Measurements from ENCODE around the gene LDAH. TPM values are rescaled to one million over a fixed set of nuclear protein-coding genes. Genes with fewer than 3 reads are reported as not detected.

LDAH gene
- total RNA-seq, 1 donor from 2014 or later, result 15.6 TPM

DNA sequence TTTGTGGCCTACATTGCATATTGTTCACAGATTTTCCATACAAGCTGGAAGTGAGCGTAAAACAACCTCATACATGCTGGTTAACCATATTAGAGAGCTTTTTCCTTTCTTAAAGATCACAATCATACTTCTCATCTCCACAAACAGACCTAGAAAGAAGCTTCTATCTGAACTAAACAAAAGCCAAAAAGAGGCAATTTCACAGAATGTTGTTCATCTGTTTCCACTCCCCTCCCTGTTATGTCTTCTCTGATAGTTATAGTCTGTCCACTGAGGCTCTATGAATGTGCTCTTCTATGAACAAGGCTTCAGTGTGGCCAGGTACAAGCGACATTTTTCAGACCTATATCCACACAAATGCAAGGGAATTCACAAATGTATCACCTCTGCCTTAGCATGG, 63.4 kb downstream of the LDAH start:
- Histone ChIP-seq H3K27ac (no peak overlapping the region), H3K27me3 (no peaks in the 10 kb centered on the region), H3K36me3 (no peaks in the 10 kb centered on the region), H3K4me3 (no peak overlapping the region), H3K4me1 (peaks cover 0 to 2% of the 10 kb centered on the region in 2 donors), H3K9me3 (no peaks in the 10 kb centered on the region)
- TF ChIP-seq, protein P1, sequence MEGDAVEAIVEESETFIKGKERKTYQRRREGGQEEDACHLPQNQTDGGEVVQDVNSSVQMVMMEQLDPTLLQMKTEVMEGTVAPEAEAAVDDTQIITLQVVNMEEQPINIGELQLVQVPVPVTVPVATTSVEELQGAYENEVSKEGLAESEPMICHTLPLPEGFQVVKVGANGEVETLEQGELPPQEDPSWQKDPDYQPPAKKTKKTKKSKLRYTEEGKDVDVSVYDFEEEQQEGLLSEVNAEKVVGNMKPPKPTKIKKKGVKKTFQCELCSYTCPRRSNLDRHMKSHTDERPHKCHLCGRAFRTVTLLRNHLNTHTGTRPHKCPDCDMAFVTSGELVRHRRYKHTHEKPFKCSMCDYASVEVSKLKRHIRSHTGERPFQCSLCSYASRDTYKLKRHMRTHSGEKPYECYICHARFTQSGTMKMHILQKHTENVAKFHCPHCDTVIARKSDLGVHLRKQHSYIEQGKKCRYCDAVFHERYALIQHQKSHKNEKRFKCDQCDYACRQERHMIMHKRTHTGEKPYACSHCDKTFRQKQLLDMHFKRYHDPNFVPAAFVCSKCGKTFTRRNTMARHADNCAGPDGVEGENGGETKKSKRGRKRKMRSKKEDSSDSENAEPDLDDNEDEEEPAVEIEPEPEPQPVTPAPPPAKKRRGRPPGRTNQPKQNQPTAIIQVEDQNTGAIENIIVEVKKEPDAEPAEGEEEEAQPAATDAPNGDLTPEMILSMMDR (IDR thresholded peaks at IDR 0.05), result no peak
- no peak for DNase-seq (ENCODE audit: low spot score in 2 of 2)
- intact Hi-C loops (cut with DNase I), result no loop called here

GRCh38 chr2:20758997-20759396, 63.9 kb downstream of the LDAH start:
- peaks cover 0 to 2% of the 10 kb centered on the region in 2 donors for H3K4me1 ChIP-seq
- intact Hi-C loops (cut with DNase I), result no loop called here
- no peak overlapping the region for H3K27ac ChIP-seq
- DNase-seq (ENCODE audit: low spot score in 2 of 2), result no peak
- H3K4me3 ChIP-seq, result no peak overlapping the region
- TF ChIP-seq, protein P1 (IDR thresholded peaks at IDR 0.05), result no peak
- H3K36me3 ChIP-seq, result no peaks in the 10 kb centered on the region
- no peaks in the 10 kb centered on the region for H3K27me3 ChIP-seq
- H3K9me3 ChIP-seq, result no peaks in the 10 kb centered on the region

GRCh38 chr2:20757405-20758090, 65.4 kb downstream of the LDAH start:
- intact Hi-C loops (cut with DNase I), result no loop called here
- H3K9me3 ChIP-seq, result no peaks in the 10 kb centered on the region
- no peak overlapping the region for H3K27ac ChIP-seq
- no peaks in the 10 kb centered on the region for H3K27me3 ChIP-seq
- H3K36me3 ChIP-seq, result no peaks in the 10 kb centered on the region
- H3K4me1 ChIP-seq, result peaks cover 0 to 2% of the 10 kb centered on the region in 2 donors
- DNase-seq (ENCODE audit: low spot score in 2 of 2), result no peak
- TF ChIP-seq, protein P1 (IDR thresholded peaks at IDR 0.05), result no peak
- no peak overlapping the region for H3K4me3 ChIP-seq

GRCh38 chr2:20755132-20755800, 67.6 kb downstream of the LDAH start:
- Histone ChIP-seq H3K4me3 (no peak overlapping the region), H3K27me3 (no peaks in the 10 kb centered on the region), H3K9me3 (no peaks in the 10 kb centered on the region), H3K4me1 (peaks cover 0 to 2% of the 10 kb centered on the region in 2 donors), H3K27ac (no peak overlapping the region), H3K36me3 (no peaks in the 10 kb centered on the region)
- DNase-seq (ENCODE audit: low spot score in 2 of 2), result no peak
- TF ChIP-seq, protein P1 (IDR thresholded peaks at IDR 0.05), result peak in 1 of 3 experiments; percentile 46
- intact Hi-C loops (cut with DNase I), result loop anchor here (2.0 kb wide), 1 partner anchor 72 kb away; no protein-coding TSS in a partner anchor

DNA sequence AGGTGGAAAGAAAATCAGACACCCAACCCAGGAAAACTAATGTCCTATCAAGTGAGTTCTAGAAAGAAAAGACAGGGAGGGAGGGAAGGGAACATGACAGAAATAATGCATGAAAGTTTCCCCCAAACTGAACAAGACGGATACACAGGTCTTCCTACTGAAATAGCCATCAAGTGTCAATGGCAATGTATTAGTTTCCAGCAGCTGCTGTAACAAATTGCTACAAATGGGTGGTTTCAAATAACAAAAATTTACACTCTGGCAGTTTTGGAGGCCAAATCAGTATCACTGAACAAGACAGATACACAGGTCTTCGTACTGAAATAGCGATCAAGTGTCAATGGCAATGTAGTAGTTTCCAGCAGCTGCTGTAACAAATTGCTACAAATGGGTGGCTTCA, 70.6 kb downstream of the LDAH start:
- no peaks in the 10 kb centered on the region for H3K9me3 ChIP-seq
- peaks cover 0 to 2% of the 10 kb centered on the region in 2 donors for H3K4me1 ChIP-seq
- intact Hi-C loops (cut with DNase I), result no loop called here
- no peak overlapping the region for H3K27ac ChIP-seq
- TF ChIP-seq, protein P1 (IDR thresholded peaks at IDR 0.05), result no peak
- no peak for DNase-seq (ENCODE audit: low spot score in 2 of 2)
- no peak overlapping the region for H3K4me3 ChIP-seq
- H3K36me3 ChIP-seq, result no peaks in the 10 kb centered on the region
- H3K27me3 ChIP-seq, result no peaks in the 10 kb centered on the region
